Right ventricle myocardium superior (tissue), 1 donor: ENCODE data around the gene SLC6A9. TPM values are rescaled to one million over a fixed set of nuclear protein-coding genes. Genes with fewer than 3 reads are reported as not detected.
A peak's percentile ranks its signal among the peaks of the same experiment; 100 is the strongest.

Experiments
- ATAC-seq: fragments of 200-7000 bp; cut with Tn5 transposase; one replicate; pipeline ENCODE4 v1.9.1; 2020; ENCODE audit warnings: mild to moderate bottlenecking; ENCODE audit not compliant: poor library complexity
- DNase-seq: peaks from one replicate; pipeline ENCODE4 v3.0.0-alpha.2; 2020
- intact Hi-C: fragments of 100-400 bp; cut with DNase I; formaldehyde crosslinking; loops from one replicate; pipeline ENCODE4 v1.11.2; 2022
- total RNA-seq: library from RNA; stranded (reverse); fragmentation: NEBNext Ultra II Directional; extraction: Animal tissue kit (Norgen Biotek cat#: 25700); gene quantifications from one replicate; pipeline ENCODE4 v1.2.1, GENCODE V29; 2021
- donor health status: DM: no; HTN: yes; CAD: no; lungs with severe emphysema.

The SLC6A9 gene
- total RNA-seq, 1 donor from 2014 or later, result 0.78 TPM

GRCh38 chr1:43963006-43963405, 68.3 kb downstream of the SLC6A9 start:
- no peak for ATAC-seq
- intact Hi-C loops, result no loop called here
- no peak for DNase-seq

DNA sequence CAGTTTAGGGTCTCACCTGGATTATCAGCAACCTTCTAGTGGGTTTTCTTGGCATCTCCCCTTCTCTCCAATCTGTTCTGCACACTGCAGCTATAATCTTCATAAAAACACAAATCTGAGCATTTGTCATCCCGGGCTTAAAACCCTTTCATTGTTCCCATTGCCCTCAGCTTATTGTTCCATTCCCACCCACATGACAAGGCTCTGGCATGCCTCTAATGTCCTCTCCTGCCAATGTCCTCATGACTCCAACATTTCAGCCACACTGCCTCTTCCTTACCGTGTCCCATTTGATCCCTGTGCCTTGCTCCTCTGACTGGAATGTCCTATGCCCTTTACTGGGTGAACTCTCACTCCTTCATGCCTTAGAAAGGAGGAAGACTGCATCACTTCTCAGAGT, 68.9 kb downstream of the SLC6A9 start:
- DNase-seq (no peak), ATAC-seq (no peak)
- intact Hi-C loops, result no loop called here

DNA sequence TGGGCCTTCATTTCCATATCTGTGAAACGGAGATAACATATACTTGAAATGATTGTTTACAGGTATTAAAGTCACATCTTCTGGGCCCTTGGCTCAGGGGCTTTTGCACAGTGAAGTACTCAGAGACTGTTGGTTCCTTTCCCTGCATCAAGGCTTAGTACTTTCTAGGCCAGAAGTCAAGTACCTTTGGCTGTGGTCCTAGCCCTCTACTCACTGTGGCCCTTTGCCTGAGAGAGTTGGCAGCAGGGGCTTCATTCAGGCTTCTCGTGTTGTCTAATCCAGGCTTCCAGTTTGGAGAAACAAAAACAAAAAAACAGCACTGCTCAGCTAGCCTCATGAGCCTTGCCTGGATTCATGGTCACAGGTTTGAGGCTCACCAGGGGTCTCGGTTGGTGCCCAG, 69.6 kb downstream of the SLC6A9 start:
- DNase-seq (no peak), ATAC-seq (peak; percentile 59)
- intact Hi-C loops, result no loop called here

DNA sequence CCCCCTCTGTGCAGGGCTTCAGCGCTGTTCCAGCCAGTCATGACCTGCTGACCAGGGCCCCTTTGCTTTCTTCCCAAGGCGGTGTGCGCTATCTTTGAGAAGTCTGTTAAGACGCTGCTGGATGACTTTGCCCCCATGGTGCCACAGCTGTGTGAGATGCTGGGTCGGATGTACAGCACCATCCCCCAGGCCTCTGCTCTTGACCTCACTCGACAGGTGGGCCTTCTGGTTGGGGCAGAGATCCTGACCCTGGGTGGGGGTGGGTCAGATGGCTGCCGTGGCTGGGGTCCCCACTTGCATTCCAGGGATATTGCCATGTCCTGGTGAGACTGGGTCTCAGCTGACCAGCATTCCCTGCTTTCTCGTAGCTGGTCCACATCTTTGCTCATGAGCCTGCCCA, 70.5 kb downstream of the SLC6A9 start:
- intact Hi-C loops, result no loop called here
- no peak for DNase-seq
- no peak for ATAC-seq

DNA sequence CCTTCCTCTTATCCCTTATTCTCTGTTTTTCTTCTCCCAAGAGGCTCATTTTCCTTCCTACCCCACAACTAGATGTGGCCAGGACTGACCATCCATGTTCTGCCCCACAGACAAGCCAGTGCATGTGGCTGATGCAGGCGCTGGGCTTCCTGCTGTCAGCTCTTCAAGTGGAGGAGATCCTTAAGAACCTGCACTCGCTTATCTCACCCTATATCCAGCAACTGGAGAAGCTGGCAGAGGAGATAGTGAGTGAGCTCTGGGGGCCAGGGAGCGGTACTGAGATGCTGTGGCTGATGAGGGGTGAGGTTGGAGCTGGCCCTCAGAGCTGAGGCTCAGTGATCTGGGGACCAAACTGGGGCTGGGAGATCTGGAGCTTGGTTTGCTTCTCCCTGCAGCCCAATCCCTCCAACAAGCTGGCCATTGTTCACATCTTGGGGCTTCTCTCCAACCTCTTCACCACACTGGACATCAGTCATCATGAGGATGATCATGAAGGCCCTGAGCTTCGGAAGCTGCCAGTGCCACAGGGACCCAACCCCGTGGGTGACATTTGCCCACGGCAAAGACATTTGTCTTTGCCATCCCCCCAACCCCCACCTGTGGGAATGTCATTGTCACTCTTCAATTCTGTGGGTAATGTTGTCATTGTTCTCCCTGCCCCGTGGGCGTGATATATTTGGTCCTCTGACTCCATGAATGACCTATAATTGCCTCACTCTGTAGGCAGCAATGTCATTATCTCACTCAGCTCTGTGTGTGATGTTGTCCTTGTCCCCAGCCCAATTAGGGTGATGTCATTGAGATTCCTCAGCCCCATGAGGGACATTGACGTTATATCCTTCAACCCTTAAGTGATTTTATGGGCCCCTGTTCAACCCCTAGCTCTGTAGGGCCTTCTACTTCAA, 72.7 kb downstream of the SLC6A9 start:
- DNase-seq (no peak), ATAC-seq (no peak)
- intact Hi-C loops, result no loop called here

DNA sequence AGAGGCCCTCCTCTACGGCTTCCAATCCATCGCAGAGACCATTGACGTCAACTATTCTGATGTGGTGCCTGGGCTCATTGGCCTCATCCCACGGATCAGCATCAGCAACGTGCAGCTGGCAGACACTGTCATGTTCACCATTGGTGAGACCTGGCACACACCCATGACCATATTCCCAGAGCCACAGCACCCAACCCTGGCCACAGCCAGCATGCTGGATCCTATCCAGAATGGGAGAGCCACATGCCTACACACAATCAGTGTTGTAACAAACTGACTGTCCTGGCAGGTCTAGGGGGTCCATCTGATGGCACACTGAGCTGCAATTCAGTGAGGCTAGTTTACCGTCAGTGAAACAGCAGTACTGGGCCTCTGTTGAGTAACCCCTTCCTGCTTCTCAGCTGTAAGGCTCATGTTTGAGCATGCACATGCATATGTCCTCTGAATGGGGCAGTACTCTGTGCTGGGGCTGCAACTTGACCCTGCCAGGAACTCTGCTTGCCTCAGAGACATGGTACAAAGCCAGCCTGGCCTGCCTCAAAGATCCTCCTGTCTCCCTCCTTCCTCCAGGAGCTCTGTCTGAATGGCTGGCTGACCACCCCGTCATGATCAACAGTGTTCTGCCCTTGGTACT, 73.7 kb downstream of the SLC6A9 start:
- ATAC-seq, result no peak
- DNase-seq, result no peak
- intact Hi-C loops, result no loop called here

DNA sequence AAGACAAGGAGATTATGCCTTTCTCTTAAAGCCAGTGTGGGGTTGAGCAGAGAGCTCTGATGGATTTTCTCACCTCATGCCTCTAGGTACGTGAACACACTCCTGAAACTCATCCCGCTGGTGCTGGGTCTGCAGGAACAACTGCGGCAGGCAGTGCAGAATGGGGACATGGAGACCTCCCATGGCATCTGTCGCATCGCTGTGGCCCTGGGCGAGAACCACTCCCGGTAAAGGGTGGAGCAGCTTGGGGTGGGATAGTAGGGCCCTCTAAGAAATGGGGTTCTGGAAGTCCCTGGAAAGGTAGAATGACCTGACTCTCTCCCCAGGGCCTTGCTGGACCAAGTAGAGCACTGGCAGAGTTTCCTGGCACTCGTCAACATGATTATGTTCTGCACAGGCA, 75.0 kb downstream of the SLC6A9 start:
- no peak for ATAC-seq
- intact Hi-C loops, result no loop called here
- DNase-seq, result no peak

- DNase-seq (no peak), ATAC-seq (no peak)
- intact Hi-C loops, result no loop called here
These were observed 77.2 kb downstream of the SLC6A9 start for GRCh38 chr1:43954036-43954435.

- DNase-seq (no peak), ATAC-seq (no peak)
- intact Hi-C loops, result no loop called here
These were observed 77.9 kb downstream of the SLC6A9 start for GRCh38 chr1:43953361-43953760.

DNA sequence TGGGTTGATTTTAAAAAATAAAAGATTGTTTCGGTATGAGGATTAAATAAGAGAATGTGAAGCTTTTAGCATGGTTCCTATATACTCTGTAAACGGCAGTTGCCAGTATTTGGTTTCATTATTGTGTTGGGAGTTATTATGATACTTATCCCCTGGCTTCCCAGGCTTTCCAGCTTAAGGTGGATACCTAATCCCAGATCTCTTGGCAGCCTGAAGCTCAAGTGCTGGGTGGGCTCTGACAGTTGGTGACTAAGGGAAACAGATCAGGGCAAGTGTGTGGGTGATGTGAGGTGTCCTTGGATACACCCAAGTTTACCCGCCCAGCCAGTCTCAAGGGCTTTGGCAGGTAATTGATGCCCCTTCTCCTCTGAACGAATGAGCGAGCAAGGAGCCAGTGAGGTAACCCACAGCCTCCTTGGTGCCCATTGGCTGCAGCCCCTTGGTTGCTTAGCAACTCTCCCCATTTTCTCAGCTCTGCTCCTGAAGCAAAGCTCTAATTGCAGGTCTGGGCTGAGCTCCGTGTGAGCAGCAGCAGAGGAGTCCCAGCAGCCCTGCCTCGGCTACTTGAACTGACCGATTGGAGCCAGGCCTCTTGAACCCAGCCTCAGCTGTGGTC, 78.4 kb downstream of the SLC6A9 start:
- ATAC-seq, result no peak
- intact Hi-C loops, result no loop called here
- no peak for DNase-seq

DNA sequence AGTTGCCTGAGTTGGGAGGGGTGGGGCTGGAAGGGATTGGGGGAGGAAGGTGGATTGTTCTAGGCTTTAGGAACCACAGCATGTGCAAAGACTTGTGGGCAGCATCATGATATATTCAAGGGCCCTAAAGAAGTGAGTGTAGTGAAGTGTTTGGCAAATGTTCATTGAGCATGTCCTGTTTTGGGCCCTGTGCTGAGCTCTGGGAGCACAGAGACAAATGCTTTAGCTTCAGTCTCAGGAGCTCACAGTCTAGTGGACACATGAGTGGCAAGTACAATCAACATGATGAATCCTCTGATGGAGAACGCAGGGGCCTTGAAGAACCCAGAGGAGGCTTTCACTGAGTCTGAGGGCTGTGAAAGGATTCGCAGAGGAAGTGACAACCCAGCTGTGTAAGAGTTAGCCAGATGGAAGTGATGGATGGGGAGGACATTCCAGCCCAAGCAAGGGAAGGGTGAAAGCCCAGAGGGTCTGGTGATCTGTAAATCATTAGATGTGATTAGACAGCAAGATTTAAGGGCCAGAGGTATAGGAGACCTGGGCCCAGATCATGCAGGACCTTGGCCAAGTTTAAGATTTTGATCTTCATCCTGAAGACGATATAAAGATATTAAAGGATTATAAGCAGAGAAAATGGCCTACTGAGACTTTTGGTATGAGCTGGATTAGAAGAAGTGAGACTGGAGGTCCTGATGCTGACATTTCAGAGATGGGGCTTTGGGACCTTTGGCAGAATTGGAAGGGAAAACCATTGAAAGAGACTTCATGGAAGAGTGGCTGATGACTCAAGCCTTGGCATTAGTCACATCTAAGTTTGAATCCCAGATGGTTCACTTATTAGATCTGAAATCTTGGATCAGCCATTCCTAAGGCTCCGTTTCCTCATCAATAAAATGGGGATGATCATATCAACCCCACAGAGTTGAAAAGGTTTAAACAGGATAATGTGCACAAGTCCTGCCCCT, 80.0 kb downstream of the SLC6A9 start:
- DNase-seq (no peak), ATAC-seq (no peak)
- intact Hi-C loops, result no loop called here

DNA sequence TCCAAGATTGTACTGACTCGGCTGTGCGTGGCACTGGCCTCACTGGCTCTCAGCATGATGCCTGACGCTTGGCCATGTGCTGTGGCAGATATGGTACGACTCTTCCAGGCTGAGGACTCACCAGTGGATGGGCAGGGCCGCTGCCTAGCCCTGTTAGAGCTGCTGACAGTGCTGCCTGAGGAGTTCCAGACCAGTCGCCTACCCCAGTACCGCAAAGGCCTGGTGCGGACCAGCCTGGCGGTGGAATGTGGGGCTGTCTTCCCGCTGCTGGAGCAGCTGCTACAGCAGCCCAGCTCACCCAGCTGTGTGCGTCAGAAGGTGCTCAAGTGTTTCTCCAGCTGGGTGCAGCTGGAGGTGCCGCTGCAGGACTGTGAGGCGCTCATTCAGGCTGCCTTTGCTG, 81.6 kb downstream of the SLC6A9 start:
- no peak for ATAC-seq
- intact Hi-C loops, result no loop called here
- DNase-seq, result peak; percentile 54

DNA sequence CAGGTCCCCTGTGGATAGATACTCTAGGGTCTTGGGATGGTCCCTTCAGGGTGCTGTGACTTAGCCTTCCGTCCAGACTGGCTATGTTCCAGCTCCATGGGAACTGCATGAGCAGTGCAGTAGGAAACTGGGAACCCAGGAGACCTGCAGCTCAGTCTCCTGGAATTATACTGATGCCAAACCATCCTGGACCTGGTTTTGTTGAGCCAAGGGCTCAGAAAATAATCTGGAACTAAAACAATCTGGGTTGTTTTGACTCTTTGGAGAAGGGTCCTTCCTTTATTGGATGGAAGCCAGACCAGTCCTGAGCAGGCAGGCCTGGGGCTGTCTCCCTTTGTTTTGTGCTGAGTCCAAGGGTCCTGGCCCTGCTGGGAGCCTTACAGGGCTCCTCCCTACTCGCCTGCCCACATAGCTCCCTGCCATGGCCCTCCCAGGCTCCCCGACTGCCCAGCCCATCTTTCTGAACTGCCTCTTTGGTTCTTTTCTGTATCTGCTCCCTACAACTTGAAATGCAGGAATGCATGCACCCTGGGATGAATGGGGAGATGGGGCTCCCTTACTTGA, 83.3 kb downstream of the SLC6A9 start:
- ATAC-seq, result no peak
- intact Hi-C loops, result no loop called here
- no peak for DNase-seq

DNA sequence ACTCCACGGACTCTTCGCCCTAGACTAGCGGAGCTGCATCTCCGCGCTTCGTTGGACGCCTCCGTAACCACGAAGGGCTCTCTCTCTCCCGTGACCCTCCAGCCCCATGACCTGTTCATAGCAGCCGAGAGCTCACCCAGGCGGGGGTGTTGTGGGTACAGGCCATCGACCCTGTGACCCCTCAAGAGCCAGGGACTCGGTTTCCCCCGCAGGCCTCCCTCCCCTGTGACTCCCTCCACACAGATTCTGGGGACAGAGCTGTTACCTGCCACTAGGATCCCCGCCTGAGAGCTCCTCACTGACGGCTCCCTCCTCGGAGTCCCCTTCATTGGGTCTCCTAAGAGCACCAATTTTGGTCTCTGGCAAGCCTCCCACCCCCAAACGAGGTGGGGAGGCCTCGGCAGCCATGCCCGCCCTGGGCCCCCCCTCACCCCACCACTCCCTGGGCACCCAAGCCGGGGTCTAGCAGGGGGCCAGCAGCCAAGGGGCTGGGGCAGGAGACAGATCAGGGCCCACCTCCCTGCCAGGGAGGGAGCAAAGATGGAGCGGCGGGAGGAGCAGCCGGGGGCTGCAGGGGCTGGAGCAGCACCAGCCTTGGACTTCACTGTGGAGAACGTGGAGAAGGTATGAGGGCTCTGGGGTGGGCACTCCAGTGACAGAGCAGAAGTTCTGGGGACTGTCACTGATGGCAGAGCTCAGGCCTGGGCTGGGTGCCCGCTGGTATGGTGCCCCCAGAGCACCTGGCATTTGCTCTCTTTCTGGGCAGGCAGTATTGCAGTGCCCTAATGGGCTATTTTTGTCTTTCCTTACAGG, 84.0 kb downstream of the SLC6A9 start:
- intact Hi-C loops, result no loop called here
- peak; percentile 71 for DNase-seq
- peak; percentile 61 for ATAC-seq
